Measurements from ENCODE around the gene CASZ1.

Gene CASZ1

GRCh38 chr1:10685196-10685807 lies 111.1 kb downstream of the CASZ1 start:
- in situ Hi-C loops (cut with HindIII; ENCODE audit: low pct_ligation_motif_present, low pct_unique_long_range_greater_than_20kb, low sequenced_read_pairs): no loop called here
- no peak for DNase-seq

GRCh38 chr1:10684221-10684620 lies 112.2 kb downstream of the CASZ1 start:
- in situ Hi-C loops (cut with HindIII; ENCODE audit: low pct_ligation_motif_present, low pct_unique_long_range_greater_than_20kb, low sequenced_read_pairs): no loop called here
- no peak for DNase-seq

- in situ Hi-C loops (cut with HindIII; ENCODE audit: low pct_ligation_motif_present, low pct_unique_long_range_greater_than_20kb, low sequenced_read_pairs): no loop called here
- no peak for DNase-seq
Measured at GRCh38 chr1:10682449-10683309, 113.8 kb downstream of the CASZ1 start.

GRCh38 chr1:10682108-10682445 lies 114.4 kb downstream of the CASZ1 start:
- no peak for DNase-seq
- in situ Hi-C loops (cut with HindIII; ENCODE audit: low pct_ligation_motif_present, low pct_unique_long_range_greater_than_20kb, low sequenced_read_pairs): no loop called here

- no peak for DNase-seq
- in situ Hi-C loops (cut with HindIII; ENCODE audit: low pct_ligation_motif_present, low pct_unique_long_range_greater_than_20kb, low sequenced_read_pairs): no loop called here
Measured at GRCh38 chr1:10681296-10682107, 114.9 kb downstream of the CASZ1 start.

- in situ Hi-C loops (cut with HindIII; ENCODE audit: low pct_ligation_motif_present, low pct_unique_long_range_greater_than_20kb, low sequenced_read_pairs): no loop called here
Measured at GRCh38 chr1:10680487-10680886, 116.0 kb downstream of the CASZ1 start.

GRCh38 chr1:10679496-10680220 lies 116.8 kb downstream of the CASZ1 start:
- peak; percentile 35 for DNase-seq
- in situ Hi-C loops (cut with HindIII; ENCODE audit: low pct_ligation_motif_present, low pct_unique_long_range_greater_than_20kb, low sequenced_read_pairs): no loop called here

More at GRCh38 chr1:10680487-10680886, 116.0 kb downstream of the CASZ1 start:
- DNase-seq: no peak

- DNase-seq: no peak
- in situ Hi-C loops (cut with HindIII; ENCODE audit: low pct_ligation_motif_present, low pct_unique_long_range_greater_than_20kb, low sequenced_read_pairs): no loop called here
Measured at GRCh38 chr1:10678852-10679251, 117.6 kb downstream of the CASZ1 start.

- in situ Hi-C loops (cut with HindIII; ENCODE audit: low pct_ligation_motif_present, low pct_unique_long_range_greater_than_20kb, low sequenced_read_pairs): no loop called here
- no peak for DNase-seq
Measured at GRCh38 chr1:10678402-10678801, 118.0 kb downstream of the CASZ1 start.

- DNase-seq: no peak
- in situ Hi-C loops (cut with HindIII; ENCODE audit: low pct_ligation_motif_present, low pct_unique_long_range_greater_than_20kb, low sequenced_read_pairs): no loop called here
Measured at GRCh38 chr1:10677491-10678391, 118.7 kb downstream of the CASZ1 start.

GRCh38 chr1:10676963-10677362 lies 119.5 kb downstream of the CASZ1 start:
- in situ Hi-C loops (cut with HindIII; ENCODE audit: low pct_ligation_motif_present, low pct_unique_long_range_greater_than_20kb, low sequenced_read_pairs): no loop called here
- no peak for DNase-seq

GRCh38 chr1:10675813-10676212 lies 120.6 kb downstream of the CASZ1 start:
- in situ Hi-C loops (cut with HindIII; ENCODE audit: low pct_ligation_motif_present, low pct_unique_long_range_greater_than_20kb, low sequenced_read_pairs): no loop called here
- DNase-seq: no peak

- in situ Hi-C loops (cut with HindIII; ENCODE audit: low pct_ligation_motif_present, low pct_unique_long_range_greater_than_20kb, low sequenced_read_pairs): no loop called here
Measured at GRCh38 chr1:10674700-10675609, 121.5 kb downstream of the CASZ1 start.

GRCh38 chr1:10674222-10674621 lies 122.2 kb downstream of the CASZ1 start:
- no peak for DNase-seq
- in situ Hi-C loops (cut with HindIII; ENCODE audit: low pct_ligation_motif_present, low pct_unique_long_range_greater_than_20kb, low sequenced_read_pairs): no loop called here

More at GRCh38 chr1:10674700-10675609, 121.5 kb downstream of the CASZ1 start:
- no peak for DNase-seq

- DNase-seq: no peak
- in situ Hi-C loops (cut with HindIII; ENCODE audit: low pct_ligation_motif_present, low pct_unique_long_range_greater_than_20kb, low sequenced_read_pairs): no loop called here
Measured at GRCh38 chr1:10673109-10673711, 123.2 kb downstream of the CASZ1 start.

GRCh38 chr1:10672343-10673050 lies 123.9 kb downstream of the CASZ1 start:
- in situ Hi-C loops (cut with HindIII; ENCODE audit: low pct_ligation_motif_present, low pct_unique_long_range_greater_than_20kb, low sequenced_read_pairs): no loop called here
- no peak for DNase-seq

Data from ACHN (cell line).